ENCODE data around the gene SERPINA12.

DNA sequence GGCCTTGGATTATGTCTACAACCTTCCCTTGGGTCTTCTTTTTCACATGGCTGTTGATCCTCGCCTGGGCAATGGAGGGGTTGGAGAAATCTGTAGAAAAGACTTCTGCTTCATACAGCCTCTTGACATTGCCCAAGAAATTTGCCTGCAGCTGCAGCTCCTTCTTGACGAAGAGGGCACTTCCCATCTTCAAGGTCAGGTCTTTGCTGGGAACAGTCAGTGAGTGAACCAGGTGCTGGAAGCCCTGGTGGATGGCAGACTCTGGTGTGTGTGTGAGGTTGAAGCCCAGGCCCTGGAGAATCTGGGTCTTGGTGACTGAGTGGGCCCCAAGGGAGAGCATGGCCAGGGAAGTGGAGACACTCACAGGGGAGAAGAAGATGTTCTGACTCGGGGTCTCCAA is 40.0 kb downstream of the SERPINA12 start:
- TF ChIP-seq CTCF (conservative IDR thresholded peaks at IDR 0.05; ENCODE audit: low read depth in 2 of 2) = no peak
- TF ChIP-seq EZH2 (IDR thresholded peaks at IDR 0.05; ENCODE audit: low read depth, unreplicated experiment) = no peak
